BJ (cell line): ENCODE data around the gene TMCC3. TPM values are rescaled to one million over a fixed set of nuclear protein-coding genes. Genes with fewer than 3 reads are reported as not detected.

Experiments
- CTCF ChIA-PET: fragments of 350-600 bp; formaldehyde crosslinking; extraction: SDS; loops from one replicate; lab custom pipeline; 2021; ENCODE audit warnings: antibody characterized with exemption, inconsistent platforms; lab: Yijun Ruan, JAX
- POLR2A ChIA-PET: fragments of 300-600 bp; sonication (Branson Sonifier 250); formaldehyde crosslinking; extraction: SDS; loops from one replicate; lab custom pipeline; 2021; ENCODE audit warnings: antibody characterized with exemption; lab: Charles Lee
- DNase-seq: peaks from one replicate; pipeline ENCODE4 v3.0.0-alpha.2; 2011; ENCODE audit warnings: low read depth
- H3K27me3 ChIP-seq: 2 replicates; pipeline ENCODE4 v1.6.0; 2011; ENCODE audit warnings: low read length; ENCODE audit not compliant: control insufficient read depth, insufficient read depth
- H3K36me3 ChIP-seq: 2 replicates; pipeline ENCODE4 v1.5.1; 2011; ENCODE audit warnings: low read length; ENCODE audit not compliant: control insufficient read depth, insufficient read depth
- H3K4me3 ChIP-seq: 2 replicates; pipeline ENCODE4 v1.5.1; 2011; ENCODE audit warnings: low read depth, mild to moderate bottlenecking, control low read depth, low read length
- polyA plus RNA-seq: library from polyadenylated mRNA; depleted of rRNA; stranded (reverse); fragments of >200 nt; gene quantifications from 2 replicates; pipeline ENCODE4 v1.2.3, GENCODE V29; 2011
- TF ChIP-seq, protein P1 (sequence below): IDR thresholded peaks from 2 replicates; pipeline ENCODE4 v1.5.1; 2011; ENCODE audit warnings: low read depth, mild to moderate bottlenecking, control low read depth, inconsistent platforms, low read length, moderate library complexity; ENCODE audit not compliant: insufficient read depth

TMCC3 gene
- polyA plus RNA-seq, 1 experiment, result not detected

DNA sequence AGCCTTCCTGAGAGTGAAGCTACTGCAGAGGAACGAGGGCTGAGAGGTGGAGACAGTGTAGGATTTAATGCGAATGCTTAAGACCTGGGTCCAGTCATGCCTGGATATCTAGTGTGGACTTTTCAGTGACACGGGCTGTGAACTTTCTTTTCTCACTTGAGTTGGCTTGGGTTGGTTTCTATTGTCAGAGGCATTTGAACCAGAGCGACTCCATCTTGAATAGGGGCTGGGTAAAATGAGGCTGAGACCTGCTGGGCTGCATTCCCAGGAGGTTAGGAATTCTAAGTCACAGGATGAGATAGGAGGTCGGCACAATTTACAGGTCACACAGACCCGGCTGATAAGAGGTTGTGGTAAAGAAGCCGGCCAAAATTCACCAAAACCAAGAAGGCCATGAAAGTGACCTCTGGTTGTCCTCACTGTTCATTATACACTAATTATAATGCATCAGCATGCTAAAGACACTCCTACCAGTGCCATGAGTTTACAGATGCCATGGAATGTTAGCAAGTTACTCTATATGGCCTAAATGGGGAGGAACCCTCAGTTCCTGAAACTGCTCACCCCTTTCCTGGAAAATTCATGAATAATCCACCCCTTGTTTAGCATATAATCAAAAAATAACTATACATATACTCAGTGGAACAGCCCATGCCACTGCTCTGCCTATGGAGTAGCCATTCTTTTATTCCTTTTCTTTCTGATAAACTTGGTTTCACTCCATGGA, 34.2 kb upstream of the TMCC3 start:
- Histone ChIP-seq H3K36me3 (no peaks in the 10 kb centered on the region), H3K27me3 (no peaks in the 10 kb centered on the region), H3K4me3 (no peak overlapping the region)
- no peak for DNase-seq
- TF ChIP-seq, protein P1, sequence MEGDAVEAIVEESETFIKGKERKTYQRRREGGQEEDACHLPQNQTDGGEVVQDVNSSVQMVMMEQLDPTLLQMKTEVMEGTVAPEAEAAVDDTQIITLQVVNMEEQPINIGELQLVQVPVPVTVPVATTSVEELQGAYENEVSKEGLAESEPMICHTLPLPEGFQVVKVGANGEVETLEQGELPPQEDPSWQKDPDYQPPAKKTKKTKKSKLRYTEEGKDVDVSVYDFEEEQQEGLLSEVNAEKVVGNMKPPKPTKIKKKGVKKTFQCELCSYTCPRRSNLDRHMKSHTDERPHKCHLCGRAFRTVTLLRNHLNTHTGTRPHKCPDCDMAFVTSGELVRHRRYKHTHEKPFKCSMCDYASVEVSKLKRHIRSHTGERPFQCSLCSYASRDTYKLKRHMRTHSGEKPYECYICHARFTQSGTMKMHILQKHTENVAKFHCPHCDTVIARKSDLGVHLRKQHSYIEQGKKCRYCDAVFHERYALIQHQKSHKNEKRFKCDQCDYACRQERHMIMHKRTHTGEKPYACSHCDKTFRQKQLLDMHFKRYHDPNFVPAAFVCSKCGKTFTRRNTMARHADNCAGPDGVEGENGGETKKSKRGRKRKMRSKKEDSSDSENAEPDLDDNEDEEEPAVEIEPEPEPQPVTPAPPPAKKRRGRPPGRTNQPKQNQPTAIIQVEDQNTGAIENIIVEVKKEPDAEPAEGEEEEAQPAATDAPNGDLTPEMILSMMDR, result no peak
- CTCF ChIA-PET, result no interaction called here
- POLR2A ChIA-PET, result no interaction called here

DNA sequence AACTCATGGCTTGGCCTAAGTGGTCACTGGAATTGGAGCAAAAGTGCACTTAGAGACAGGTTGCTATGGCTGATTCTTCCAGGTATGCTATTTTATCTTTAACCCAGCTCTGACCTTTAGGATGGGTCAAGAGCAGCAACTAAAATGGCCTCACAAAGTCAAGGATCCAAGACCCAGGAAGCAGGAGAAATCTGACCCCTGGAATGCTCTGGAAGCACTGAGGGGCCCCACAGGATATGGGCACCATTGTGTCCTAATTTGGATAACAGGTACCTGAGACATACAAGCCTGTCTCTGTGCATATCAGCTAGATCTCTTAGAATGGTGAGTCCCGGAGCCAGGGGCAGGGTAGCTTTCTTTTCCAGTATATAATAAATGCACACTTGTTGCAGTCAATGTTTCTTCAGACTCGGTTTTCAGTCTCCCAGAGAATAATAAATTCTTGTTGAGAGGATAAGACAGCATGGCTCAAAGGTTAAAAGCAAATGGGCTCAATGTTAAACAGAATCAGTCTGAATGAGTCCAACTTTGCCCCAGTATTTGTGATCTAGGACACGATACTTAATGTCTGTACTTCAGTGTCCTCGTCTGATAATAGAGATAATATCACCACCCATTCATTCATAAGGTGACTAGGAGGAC, 29.3 kb upstream of the TMCC3 start:
- no peak overlapping the region for H3K4me3 ChIP-seq
- ChIA-PET CTCF (no interaction called here), POLR2A (no interaction called here)
- TF ChIP-seq, protein P1, result no peak
- no peaks in the 10 kb centered on the region for H3K36me3 ChIP-seq
- no peak for DNase-seq
- H3K27me3 ChIP-seq, result no peaks in the 10 kb centered on the region

DNA sequence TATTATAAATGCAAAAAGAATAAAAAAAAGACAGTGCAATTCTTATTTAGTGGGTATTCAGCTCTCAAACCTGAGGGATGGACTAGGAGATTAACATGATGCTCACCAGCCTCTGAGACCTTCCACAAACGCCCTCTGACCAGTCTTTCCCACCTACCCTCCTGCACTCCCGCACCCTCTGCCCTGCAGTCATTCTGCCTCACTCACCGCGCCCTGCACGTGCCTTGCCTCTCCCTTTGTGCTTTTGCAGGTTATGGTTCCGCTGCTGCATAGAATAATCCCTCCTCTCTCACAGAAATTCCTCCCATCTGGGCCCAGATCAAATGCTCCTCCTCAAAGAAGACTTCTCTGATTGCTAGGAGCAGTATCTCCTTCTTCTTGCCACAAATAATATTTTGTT, 28.5 kb upstream of the TMCC3 start:
- Histone ChIP-seq H3K4me3 (no peak overlapping the region), H3K27me3 (no peaks in the 10 kb centered on the region), H3K36me3 (no peaks in the 10 kb centered on the region)
- ChIA-PET CTCF (interaction anchor here (1.1 kb wide), 1 partner anchor 10 kb away, joined by 5 read pairs; no protein-coding TSS in a partner anchor), POLR2A (no interaction called here)
- DNase-seq, result no peak
- TF ChIP-seq, protein P1, result no peak

DNA sequence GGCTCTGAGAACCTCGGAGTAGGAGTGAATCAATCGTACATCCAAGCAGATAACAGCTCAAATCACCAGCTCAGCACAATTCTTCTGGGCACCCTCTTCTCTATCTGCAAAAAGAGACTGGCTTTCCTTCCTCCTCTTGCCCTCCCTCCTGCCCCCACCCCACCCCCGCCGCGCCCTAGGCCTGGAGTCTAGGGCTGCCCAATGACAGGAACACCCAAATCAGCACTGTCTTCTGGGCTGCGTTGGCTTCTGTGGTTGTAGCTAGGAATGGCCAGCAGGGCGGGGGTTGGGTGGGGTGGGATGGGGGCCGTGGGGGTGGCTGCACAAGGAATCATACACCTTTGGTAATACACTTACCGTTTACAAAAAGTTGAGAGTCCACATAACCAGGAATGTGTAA, 28.0 kb upstream of the TMCC3 start:
- ChIA-PET POLR2A (no interaction called here), CTCF (interaction anchor here (1.1 to 1.6 kb wide), 2 partner anchors 8 to 9 kb away, joined by 3 to 5 read pairs; no protein-coding TSS in a partner anchor)
- no peak for DNase-seq
- TF ChIP-seq, protein P1, result no peak
- H3K27me3 ChIP-seq, result peaks cover 1% of the 10 kb centered on the region; the same call in 1 of the 2 replicates
- no peak overlapping the region for H3K4me3 ChIP-seq
- no peaks in the 10 kb centered on the region for H3K36me3 ChIP-seq

DNA sequence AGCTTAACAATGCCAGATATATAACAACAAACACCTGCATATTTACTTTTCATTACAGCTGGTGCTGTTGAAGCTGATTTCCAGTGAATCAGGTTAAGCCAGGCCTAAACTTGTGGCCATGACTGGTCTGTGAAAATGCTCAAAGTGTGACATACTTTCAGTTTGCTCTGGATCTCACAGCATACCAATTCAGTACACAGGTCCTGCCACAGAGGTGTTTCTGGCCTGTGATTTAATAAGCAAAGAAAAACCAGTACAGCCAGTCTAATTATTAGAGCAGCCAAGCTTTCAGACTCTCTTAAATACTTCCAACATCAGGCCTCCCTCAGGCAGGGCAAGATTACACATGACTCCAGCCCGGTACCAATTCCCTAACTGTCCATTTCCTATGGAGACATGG, 27.4 kb upstream of the TMCC3 start:
- TF ChIP-seq, protein P1, result no peak
- ChIA-PET CTCF (interaction anchor here (1.0 to 1.6 kb wide), 2 partner anchors 9 to 25 kb away, joined by 3 to 5 read pairs; no protein-coding TSS in a partner anchor), POLR2A (no interaction called here)
- no peaks in the 10 kb centered on the region for H3K36me3 ChIP-seq
- H3K4me3 ChIP-seq, result no peak overlapping the region
- DNase-seq, result no peak
- peaks cover 2% of the 10 kb centered on the region; the same call in 1 of the 2 replicates for H3K27me3 ChIP-seq
